Measurements from ENCODE around the gene F5.

DNA sequence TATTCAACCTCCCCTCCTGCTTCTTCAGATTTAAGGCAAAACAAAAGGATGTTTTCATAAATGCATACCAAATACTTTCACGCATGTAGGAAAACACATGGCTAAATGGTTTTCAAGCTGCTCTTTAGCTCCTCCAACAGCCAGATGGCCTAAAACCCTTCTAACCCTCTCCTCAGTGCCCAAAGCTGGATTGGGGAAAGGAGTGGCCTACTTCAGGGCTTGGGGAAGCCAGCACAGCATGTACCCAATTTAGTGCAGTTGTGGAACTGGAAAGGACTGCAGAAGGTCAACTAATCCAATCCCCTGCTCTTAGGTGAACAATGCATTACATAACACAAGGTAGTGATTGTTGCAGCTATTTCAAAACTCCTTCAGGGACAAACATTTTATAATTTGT lies 9.3 kb downstream of the F5 start:
- TF ChIP-seq POLR2A (IDR thresholded peaks at IDR 0.05; ENCODE audit: low read length), result no peak
- TF ChIP-seq GATA1 (IDR thresholded peaks at IDR 0.05; ENCODE audit: low read depth, low read length), result no peak
